Jurkat, Clone E6-1 (cell line): ENCODE results near the gene DISC1.
"Not testable (repeated sequence)": the region's sequence is repeated elsewhere in the genome, so short reads cannot be mapped to it uniquely, and the experiment has no call there.

Experiments used
- DNase-seq: peaks from one replicate; pipeline ENCODE4 v3.0.0-alpha.2; 2011; ENCODE audit warnings: low read depth, low spot score
- H3K4me3 ChIP-seq: 2 replicates; pipeline ENCODE4 v1.5.1; 2011; ENCODE audit warnings: mild to moderate bottlenecking, low read length, control low read depth, moderate library complexity

Gene DISC1

GRCh38 chr1:231630558-231631205 is 4.1 kb downstream of the DISC1 start:
- no peak overlapping the region for H3K4me3 ChIP-seq
- DNase-seq = no peak

- H3K4me3 ChIP-seq = no peak overlapping the region
- no peak for DNase-seq
Observed at GRCh38 chr1:231631717-231632116, 5.1 kb downstream of the DISC1 start.

GRCh38 chr1:231632119-231632518 is 5.5 kb downstream of the DISC1 start:
- no peak for DNase-seq
- no peak overlapping the region for H3K4me3 ChIP-seq

GRCh38 chr1:231634323-231635013 is 7.9 kb downstream of the DISC1 start:
- DNase-seq = no peak
- H3K4me3 ChIP-seq = no peak overlapping the region

- no peak overlapping the region for H3K4me3 ChIP-seq
- DNase-seq = no peak
Observed at GRCh38 chr1:231636157-231636556, 9.6 kb downstream of the DISC1 start.

- DNase-seq, H3K4me3 ChIP-seq: not testable (repeated sequence)
Observed at GRCh38 chr1:231636922-231637321, 10.3 kb downstream of the DISC1 start.

GRCh38 chr1:231638647-231639046 is 12.1 kb downstream of the DISC1 start:
- DNase-seq = no peak
- no peak overlapping the region for H3K4me3 ChIP-seq

- DNase-seq = no peak
- H3K4me3 ChIP-seq = no peak overlapping the region
Observed at GRCh38 chr1:231639819-231640218, 13.2 kb downstream of the DISC1 start.

GRCh38 chr1:231641444-231641843 is 14.9 kb downstream of the DISC1 start:
- not testable (repeated sequence) for DNase-seq, H3K4me3 ChIP-seq

GRCh38 chr1:231642061-231642460 is 15.5 kb downstream of the DISC1 start:
- DNase-seq, H3K4me3 ChIP-seq: not testable (repeated sequence)

- no peak overlapping the region for H3K4me3 ChIP-seq
- DNase-seq = no peak
Observed at GRCh38 chr1:231642618-231643017, 16.0 kb downstream of the DISC1 start.

- no peak overlapping the region for H3K4me3 ChIP-seq
- DNase-seq = no peak
Observed at GRCh38 chr1:231643071-231643934, 16.7 kb downstream of the DISC1 start.

- DNase-seq = no peak
- no peak overlapping the region for H3K4me3 ChIP-seq
Observed at GRCh38 chr1:231643935-231644237, 17.3 kb downstream of the DISC1 start.

- H3K4me3 ChIP-seq, DNase-seq: not testable (repeated sequence)
Observed at GRCh38 chr1:231645634-231646033, 19.0 kb downstream of the DISC1 start.

- not testable (repeated sequence) for DNase-seq, H3K4me3 ChIP-seq
Observed at GRCh38 chr1:231646165-231646564, 19.6 kb downstream of the DISC1 start.

GRCh38 chr1:231651621-231652260 is 25.2 kb downstream of the DISC1 start:
- not testable (repeated sequence) for DNase-seq, H3K4me3 ChIP-seq

GRCh38 chr1:231653632-231654031 is 27.0 kb downstream of the DISC1 start:
- no peak overlapping the region for H3K4me3 ChIP-seq
- no peak for DNase-seq

- H3K4me3 ChIP-seq = no peak overlapping the region
- no peak for DNase-seq
Observed at GRCh38 chr1:231656741-231657140, 30.2 kb downstream of the DISC1 start.

GRCh38 chr1:231658223-231658622 is 31.6 kb downstream of the DISC1 start:
- not testable (repeated sequence) for H3K4me3 ChIP-seq, DNase-seq

GRCh38 chr1:231660198-231660597 is 33.6 kb downstream of the DISC1 start:
- no peak overlapping the region for H3K4me3 ChIP-seq
- no peak for DNase-seq
